ENCODE results near the gene USP24. TPM values are rescaled to one million over a fixed set of nuclear protein-coding genes. Genes with fewer than 3 reads are reported as not detected.

The USP24 gene
- polyA plus RNA-seq, 4 donors, result 36.7 to 61.4 (median 45.2) TPM

- DNase-seq (ENCODE audit: low read depth in 4 of 4, low spot score in 2 of 4), result no peak
Measured at GRCh38 chr1:55168353-55168752, 46.8 kb downstream of the USP24 start.

DNA sequence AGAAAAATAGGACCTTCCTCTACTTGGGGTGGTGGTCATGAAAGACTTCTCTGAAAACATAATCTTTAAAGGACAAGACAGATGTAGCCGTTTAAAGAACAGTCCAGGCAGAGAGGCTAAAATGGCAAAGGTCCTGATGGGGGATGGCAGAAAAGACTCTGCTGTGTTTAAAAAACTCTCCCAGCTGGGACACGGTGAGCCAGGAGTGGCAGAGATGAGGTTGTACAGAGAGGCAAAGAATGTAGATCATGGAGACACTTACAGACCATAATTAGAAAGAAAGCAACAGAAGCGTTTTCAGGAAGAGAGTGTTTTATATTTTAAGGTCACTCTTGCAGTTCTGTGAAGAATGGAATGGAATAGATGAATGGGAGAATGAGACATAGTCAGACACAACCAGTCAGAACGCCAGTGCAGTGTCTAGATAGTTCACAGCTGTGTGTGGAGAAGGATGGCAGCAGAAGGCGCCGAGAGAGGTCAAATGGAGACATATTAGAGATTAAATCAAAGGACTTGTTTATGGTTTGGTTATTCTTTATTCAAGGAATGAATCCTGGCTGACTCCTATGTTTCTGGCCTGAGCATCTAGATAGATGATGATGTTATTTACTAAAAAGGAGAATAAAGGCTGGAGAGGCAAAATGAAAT is 47.8 kb downstream of the USP24 start:
- no peak for DNase-seq (ENCODE audit: low read depth in 4 of 4, low spot score in 2 of 4)

DNA sequence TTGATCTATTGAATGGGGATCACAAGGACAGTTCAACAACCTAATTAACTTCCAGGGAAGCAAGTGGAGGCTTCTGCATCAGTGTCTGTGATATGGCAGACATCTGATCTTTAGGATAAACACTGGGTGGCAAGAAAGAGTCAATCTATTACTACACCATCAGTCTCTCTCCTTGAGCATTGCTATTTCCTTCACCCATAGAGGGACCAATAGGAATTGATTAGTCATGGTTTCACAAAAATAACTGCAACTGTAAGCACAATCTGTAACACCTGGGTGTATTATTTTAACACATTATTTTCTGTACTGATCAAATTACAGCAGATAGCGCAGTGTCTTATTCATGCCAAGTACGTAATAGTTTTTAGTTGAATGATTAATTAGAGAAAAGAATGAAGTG is 50.3 kb downstream of the USP24 start:
- no peak for DNase-seq (ENCODE audit: low read depth in 4 of 4, low spot score in 2 of 4)

DNA sequence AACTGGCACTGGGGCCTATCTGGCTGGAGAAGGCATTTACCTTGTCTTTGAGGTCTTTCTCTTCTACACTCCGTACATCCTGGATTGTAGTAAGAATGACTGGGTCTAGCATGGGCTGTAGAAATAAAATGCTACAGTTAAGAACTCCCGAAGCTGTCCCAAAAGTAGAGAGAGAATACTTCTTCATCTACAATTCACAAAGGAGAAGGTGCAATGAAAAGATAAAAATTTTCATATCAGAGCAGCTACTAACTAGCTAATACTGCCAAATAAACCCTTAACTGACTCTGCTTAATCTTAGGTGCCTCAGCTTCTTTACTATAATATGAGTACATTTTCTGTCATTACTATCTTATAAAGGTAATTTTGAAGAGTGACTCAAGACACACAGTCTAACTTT is 55.6 kb downstream of the USP24 start:
- DNase-seq (ENCODE audit: low read depth in 4 of 4, low spot score in 2 of 4), result no peak

DNA sequence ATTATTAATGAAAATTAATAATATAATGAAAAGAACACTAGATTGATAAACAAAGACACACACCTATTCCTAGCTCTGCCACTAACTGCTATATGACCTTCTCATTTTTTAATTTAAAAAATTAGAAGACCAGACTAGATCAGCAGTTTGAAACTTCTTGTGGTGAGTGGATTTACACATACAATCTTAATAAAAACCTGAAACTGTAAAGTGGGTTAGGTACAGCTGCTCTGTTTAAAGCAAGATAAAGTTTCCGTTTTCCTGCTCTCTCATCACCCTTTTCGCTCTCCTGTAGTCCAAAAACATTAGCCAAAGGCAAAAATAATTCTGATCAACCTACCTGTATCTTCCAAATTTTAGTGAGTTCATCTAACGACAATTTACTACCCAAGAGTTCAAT is 58.6 kb downstream of the USP24 start:
- no peak for DNase-seq (ENCODE audit: low read depth in 4 of 4, low spot score in 2 of 4)

GRCh38 chr1:55156093-55156492 is 59.1 kb downstream of the USP24 start:
- no peak for DNase-seq (ENCODE audit: low read depth in 4 of 4, low spot score in 2 of 4)

DNA sequence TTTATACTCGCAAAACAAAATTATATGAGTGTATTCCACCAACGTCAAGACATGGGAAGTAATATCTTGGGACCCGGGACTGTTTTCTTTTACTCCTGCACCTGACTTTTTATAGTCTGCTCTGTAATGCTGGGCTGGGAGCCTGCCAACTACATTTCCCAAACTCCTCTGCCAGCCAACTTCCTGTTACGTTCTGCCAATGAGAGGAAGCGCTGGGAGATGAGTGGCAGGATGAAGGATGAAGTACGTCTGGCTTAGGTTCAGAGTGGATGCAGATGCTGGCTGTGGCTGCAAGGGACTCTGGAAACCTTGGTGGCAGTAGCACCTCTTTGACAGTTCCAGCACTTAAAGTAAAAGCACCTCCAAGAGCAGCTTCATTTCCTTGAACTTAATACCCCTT is 59.6 kb downstream of the USP24 start:
- DNase-seq (ENCODE audit: low read depth in 4 of 4, low spot score in 2 of 4), result no peak

DNA sequence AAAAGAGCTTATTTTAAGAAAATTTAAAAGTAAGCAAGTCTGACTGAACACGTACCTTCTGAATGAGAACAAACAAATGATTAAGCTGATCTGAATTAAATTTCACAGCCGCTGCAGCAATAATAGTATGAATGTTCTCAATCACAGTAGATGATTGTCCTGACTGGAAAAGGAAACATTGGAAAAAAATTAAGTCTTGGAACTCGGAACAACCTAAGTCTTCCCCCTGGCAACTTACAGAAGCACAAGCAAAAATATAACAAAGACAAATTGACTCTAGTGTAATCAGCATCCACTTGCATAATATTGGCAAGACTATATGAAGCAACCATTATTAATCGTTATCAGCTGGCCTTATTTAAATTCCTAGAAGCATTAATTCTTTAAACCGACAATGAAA is 60.5 kb downstream of the USP24 start:
- no peak for DNase-seq (ENCODE audit: low read depth in 4 of 4, low spot score in 2 of 4)

GRCh38 chr1:55153031-55153430 is 62.1 kb downstream of the USP24 start:
- DNase-seq (ENCODE audit: low read depth in 4 of 4, low spot score in 2 of 4), result no peak

DNA sequence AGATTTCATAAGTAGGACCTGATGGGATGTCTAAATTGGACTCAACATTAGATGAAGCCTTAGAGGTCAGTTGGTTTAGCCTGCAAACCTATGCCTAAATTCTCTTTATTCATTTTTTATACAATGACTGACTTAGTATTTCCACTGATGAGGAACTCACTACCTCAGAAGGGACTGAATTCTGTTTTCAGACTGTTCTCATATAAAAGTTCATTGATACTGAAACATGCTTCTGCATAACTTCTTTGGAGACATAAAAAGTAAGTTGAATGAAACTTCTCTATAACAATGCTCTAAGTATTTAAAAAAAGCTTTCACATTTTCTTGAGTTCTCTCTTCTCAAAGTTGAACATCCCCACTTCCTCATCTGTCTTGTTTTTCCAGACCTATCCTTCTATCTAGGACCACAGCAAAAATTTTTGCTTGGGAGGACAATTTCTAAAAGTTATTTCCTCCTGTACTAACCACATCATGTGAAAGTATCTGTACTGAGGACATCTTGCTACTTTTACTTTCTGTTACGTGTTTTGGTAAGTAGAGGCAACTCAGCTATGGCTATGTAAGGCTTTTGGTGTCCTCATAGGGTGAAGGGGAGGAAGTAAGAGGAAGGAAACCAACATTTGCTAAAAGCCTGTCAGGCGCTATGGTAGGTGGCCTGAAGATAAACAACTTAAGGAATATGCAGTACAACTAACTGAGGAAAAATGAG is 64.1 kb downstream of the USP24 start:
- DNase-seq (ENCODE audit: low read depth in 4 of 4, low spot score in 2 of 4), result no peak

DNA sequence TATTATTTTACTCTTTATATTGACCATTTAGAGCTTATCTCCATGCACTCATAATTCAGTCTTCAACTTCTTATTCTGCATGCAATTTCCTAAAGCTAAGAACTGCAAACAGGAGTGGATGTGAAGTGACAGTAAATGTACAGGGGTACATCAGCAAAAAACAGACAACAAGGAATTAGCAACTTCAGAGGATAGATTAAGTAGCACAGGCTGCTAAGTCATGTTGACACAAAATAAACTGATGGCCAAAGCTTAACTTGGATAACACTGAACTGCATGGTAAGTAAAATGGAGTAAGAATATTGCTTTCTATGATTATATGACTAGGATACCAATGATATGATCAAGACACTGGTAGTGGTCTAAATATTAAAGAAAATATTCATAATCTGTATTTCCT is 66.5 kb downstream of the USP24 start:
- DNase-seq (ENCODE audit: low read depth in 4 of 4, low spot score in 2 of 4), result no peak

- no peak for DNase-seq (ENCODE audit: low read depth in 4 of 4, low spot score in 2 of 4)
Measured at GRCh38 chr1:55147524-55147923, 67.6 kb downstream of the USP24 start.

DNA sequence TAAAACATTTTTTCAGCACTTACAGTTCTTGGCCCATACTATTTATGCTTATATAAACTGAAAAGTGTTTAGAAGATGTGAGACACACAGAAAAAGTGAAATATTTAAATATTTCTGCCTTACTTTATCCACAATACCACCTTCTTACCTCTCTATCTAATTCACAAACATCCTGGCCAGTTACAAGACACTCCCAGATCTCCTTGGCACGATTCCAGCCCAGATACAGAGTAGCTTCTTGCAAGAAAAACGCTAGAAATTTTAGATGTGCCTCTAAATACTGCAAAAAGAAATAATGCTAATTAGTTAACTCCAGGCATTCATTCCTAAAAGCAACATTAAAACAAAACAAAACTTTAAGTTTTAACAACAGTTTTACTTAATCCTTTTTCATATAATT is 68.4 kb downstream of the USP24 start:
- no peak for DNase-seq (ENCODE audit: low read depth in 4 of 4, low spot score in 2 of 4)

DNA sequence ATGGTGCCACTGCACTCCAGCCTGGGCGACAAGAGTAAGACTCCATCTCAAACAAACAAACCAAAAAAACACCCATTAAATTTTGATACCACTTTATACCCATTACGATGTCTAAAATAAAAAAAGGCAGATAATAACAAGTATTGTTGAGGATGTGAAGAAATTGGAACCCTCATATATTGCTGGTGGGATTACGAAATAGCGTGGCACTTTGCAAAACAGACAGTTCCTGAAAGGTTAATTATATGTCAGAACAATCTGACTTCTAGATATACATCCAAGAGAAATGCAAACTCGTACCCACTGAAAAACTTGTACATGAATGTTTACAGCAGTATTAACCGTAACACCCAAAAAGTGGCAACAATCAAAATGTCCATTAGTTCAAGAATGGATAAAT is 70.3 kb downstream of the USP24 start:
- DNase-seq (ENCODE audit: low read depth in 4 of 4, low spot score in 2 of 4), result no peak

GRCh38 chr1:55143684-55144083 is 71.5 kb downstream of the USP24 start:
- DNase-seq (ENCODE audit: low read depth in 4 of 4, low spot score in 2 of 4), result no peak

DNA sequence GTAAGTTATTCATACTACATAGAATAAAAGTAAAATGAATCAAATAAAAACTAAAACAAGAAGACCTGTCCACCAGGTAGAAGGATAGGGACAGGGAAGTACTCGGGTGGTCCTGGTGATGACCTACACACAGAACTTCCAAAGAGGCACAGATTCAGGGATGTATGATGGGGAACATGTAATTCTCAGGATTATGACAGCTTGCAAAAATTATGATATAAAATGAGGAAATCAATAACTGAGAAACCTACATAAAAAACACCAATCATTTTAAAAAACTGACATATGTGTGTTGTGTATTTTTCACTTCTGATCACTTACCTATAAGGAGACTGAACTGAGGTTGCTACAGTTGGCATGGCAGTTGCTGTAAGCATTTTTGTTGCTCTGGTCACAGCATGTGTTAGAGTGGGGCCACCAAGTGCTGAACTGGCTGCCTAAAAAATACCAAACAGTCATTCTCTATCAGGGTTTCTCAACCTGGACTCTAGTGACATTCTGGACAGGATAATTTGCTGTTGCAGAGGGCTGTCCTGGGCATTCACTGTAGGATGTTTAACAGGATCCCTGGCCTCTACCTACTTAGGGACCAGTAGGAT is 73.8 kb downstream of the USP24 start:
- no peak for DNase-seq (ENCODE audit: low read depth in 4 of 4, low spot score in 2 of 4)

GRCh38 chr1:55140546-55140983 is 74.6 kb downstream of the USP24 start:
- peak; percentile 23 to 72 (median 50) for DNase-seq (ENCODE audit: low read depth in 4 of 4, low spot score in 2 of 4)

GRCh38 chr1:55140137-55140536 is 75.0 kb downstream of the USP24 start:
- DNase-seq (ENCODE audit: low read depth in 4 of 4, low spot score in 2 of 4), result no peak

DNA sequence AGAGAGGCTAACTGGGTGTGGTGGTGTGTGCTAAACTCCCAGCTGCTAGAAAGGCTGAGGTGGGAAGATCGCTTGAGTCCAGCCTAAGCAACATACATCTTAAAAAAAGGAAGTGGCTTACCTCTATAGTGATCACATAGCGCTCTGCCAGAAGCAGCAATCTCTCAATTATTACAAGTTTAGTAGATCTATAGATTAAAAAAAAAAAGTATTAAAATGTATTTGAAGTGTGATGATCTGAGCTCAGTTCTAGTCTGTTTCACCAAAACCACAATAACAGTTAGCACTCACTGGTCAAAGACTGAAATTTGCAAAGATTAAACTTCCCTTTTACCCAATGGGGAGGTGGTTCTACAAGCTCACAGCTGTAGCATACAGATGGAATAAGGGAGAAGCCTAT is 76.3 kb downstream of the USP24 start:
- DNase-seq (ENCODE audit: low read depth in 4 of 4, low spot score in 2 of 4), result no peak

GRCh38 chr1:55134152-55134808 is 80.9 kb downstream of the USP24 start:
- no peak for DNase-seq (ENCODE audit: low read depth in 4 of 4, low spot score in 2 of 4)

- no peak for DNase-seq (ENCODE audit: low read depth in 4 of 4, low spot score in 2 of 4)
Measured at GRCh38 chr1:55131801-55132200, 83.4 kb downstream of the USP24 start.

DNA sequence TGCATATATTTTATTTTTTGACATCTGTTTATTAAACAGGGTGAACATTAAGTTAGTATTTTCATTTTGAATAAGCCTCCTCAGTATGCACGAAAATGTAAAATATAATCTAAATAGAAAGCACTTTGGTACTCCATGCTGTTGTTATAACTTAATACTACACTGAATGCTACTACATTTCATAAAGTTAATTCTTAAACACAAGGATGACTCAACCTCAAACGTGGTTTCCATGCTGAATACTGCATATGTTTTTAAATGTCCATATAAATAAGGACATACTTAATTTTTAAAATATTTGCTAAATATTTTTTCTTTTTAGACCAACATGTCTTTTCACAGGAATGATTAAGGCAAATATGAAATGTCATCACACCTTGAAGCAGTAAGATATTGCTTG is 83.9 kb downstream of the USP24 start:
- DNase-seq (ENCODE audit: low read depth in 4 of 4, low spot score in 2 of 4), result no peak
